Activated naive CD4-positive, alpha-beta T cell treated with anti-CD3 and anti-CD28 coated beads, Interleukin-2, amount 50 U/mL, for 24 hours (primary cell): ENCODE measurements around the gene KATNBL1.

Source experiments
- H3K27ac Mint-ChIP-seq: one replicate; pipeline ENCODE4 v1.8.0; 2021; ENCODE audit warnings: mild to moderate bottlenecking, mixed read lengths
- H3K27me3 Mint-ChIP-seq: one replicate; pipeline ENCODE4 v1.8.0; 2021; ENCODE audit warnings: mixed read lengths
- H3K36me3 Mint-ChIP-seq: one replicate; pipeline ENCODE4 v1.8.0; 2021; ENCODE audit warnings: mixed read lengths
- H3K4me1 Mint-ChIP-seq: one replicate; pipeline ENCODE4 v1.8.0; 2021; ENCODE audit warnings: mixed read lengths
- H3K4me3 Mint-ChIP-seq: one replicate; pipeline ENCODE4 v1.8.0; 2021; ENCODE audit warnings: mild to moderate bottlenecking, mixed read lengths
- H3K9me3 Mint-ChIP-seq: one replicate; pipeline ENCODE4 v1.8.0; 2021; ENCODE audit warnings: mixed read lengths

The KATNBL1 gene

DNA sequence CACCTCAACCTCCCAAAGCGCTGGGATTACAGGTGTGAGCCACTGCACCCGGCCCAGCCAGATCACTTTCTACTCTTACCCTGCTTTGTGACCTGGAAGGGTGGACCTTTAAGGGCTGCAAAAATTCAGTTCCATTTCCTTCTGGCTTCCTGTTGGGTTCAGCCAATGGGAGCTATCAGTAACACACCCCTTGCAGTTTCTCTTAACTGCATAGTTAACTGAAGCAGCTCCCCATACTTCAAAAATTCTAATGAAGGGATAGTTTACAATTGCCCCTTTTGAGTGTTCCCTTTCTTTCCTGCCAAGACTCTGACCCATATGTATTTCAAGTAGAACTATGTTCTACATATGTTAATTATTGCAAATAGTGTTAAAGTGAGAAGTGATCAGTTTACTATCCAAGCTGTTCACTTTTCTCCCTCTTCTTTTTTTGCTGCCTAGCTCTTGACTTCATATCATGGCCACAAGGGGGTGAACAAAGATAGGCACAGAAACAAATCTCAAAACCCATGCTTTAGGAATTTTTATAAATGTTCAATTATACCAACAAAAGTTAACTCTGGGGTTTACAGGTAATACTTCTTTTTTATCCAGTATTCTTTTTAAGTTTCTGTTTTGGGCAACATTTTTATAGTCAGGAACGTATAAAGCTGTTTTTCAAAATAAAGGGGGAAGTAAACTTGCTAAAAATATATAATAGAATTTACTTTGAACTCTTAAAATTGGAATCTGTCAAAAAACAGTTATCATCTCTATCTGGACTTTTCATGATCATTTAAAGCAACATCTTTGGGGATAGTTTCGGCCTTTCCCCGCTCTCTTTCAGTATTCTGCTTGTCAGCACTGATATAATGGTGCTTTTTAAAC is 99.9 kb downstream of the KATNBL1 start:
- Mint-ChIP-seq H3K4me3 (no peak overlapping the region), H3K36me3 (peaks cover 3% of the 10 kb centered on the region), H3K9me3 (peaks cover 3% of the 10 kb centered on the region)

DNA sequence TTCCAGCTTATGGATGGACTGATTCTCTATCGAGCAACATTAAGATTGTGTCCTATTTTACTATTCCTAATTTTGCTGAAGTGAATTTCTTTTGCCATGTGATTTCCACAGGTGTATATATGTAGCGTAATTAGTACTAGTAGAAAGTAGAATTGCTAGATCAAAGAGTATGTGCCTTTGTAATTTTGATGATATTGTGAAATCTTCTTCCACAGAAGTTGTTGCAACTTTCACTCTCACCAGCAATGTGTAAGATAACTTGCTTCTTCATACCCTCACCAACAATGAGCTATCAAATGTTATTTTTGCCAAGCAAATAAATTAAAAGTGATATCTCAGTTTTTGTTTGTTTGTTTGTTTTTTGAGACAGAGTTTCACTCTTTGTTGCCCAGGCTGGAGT is 102.6 kb downstream of the KATNBL1 start:
- Mint-ChIP-seq H3K27ac (no peak overlapping the region), H3K27me3 (no peaks in the 10 kb centered on the region)

More for the DNA sequence above, 99.9 kb downstream of the KATNBL1 start:
- H3K4me1 Mint-ChIP-seq: no peaks in the 10 kb centered on the region
- no peak overlapping the region for H3K27ac Mint-ChIP-seq
- H3K27me3 Mint-ChIP-seq: no peaks in the 10 kb centered on the region

DNA sequence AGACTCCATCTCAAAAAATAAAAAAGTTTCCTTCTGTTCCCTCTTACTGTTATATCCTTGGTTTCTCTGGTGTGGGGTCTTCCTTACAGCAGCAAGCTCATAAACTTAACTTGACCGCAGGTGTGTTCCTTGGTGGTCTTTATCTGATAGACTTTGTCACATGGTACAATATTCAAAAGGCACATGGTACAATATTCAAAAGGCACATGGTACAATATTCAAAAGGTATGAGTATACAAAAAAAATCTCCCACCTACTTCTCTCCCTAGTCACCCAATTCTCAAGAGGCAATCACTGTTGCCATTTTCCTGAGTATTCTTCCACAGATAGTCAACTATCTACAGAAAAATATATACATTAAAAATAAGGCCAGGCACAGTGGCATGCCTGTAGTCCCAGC is 103.5 kb downstream of the KATNBL1 start:
- H3K9me3 Mint-ChIP-seq: peaks cover 3% of the 10 kb centered on the region
- H3K4me3 Mint-ChIP-seq: no peak overlapping the region
- H3K4me1 Mint-ChIP-seq: peaks cover 17% of the 10 kb centered on the region
- H3K27ac Mint-ChIP-seq: no peak overlapping the region
- no peaks in the 10 kb centered on the region for H3K27me3 Mint-ChIP-seq
- peaks cover 19% of the 10 kb centered on the region for H3K36me3 Mint-ChIP-seq

More for the DNA sequence above, 102.6 kb downstream of the KATNBL1 start:
- Mint-ChIP-seq H3K9me3 (peaks cover 3% of the 10 kb centered on the region), H3K4me3 (no peak overlapping the region), H3K36me3 (peaks cover 16% of the 10 kb centered on the region), H3K4me1 (peaks cover 9% of the 10 kb centered on the region)

DNA sequence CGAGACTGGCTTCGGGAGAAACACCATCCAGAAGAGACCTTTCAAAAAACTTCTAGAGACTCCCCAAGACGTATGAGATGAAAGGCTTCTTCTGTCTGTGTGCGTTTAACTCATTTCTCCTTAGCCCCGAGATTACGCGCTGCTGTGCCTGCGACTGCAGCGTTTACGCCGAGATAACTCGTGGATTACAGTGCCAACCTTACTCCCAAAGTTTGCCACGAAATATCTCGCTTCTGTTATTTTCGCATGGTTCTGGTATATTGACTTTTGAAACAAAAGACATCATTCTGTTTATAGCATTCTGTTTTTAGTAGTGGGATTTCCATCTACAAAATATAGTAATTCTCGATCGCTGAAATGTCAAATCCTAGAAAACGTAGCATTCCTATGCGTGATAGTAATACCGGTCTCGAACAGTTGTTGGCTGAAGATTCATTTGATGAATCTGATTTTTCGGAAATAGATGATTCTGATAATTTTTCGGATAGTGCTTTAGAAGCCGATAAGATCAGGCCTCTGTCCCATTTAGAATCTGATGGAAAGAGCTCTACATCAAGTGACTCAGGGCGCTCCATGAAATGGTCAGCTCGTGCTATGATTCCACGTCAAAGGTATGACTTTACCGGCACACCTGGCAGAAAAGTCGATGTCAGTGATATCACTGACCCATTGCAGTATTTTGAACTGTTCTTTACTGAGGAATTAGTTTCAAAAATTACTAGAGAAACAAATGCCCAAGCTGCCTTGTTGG is 107.5 kb downstream of the KATNBL1 start:
- Mint-ChIP-seq H3K36me3 (peaks cover 19% of the 10 kb centered on the region), H3K27me3 (no peaks in the 10 kb centered on the region), H3K9me3 (peaks cover 3% of the 10 kb centered on the region), H3K4me1 (peaks cover 40% of the 10 kb centered on the region), H3K4me3 (peak overlapping the region; percentile 99), H3K27ac (peak overlapping the region; percentile 98)

DNA sequence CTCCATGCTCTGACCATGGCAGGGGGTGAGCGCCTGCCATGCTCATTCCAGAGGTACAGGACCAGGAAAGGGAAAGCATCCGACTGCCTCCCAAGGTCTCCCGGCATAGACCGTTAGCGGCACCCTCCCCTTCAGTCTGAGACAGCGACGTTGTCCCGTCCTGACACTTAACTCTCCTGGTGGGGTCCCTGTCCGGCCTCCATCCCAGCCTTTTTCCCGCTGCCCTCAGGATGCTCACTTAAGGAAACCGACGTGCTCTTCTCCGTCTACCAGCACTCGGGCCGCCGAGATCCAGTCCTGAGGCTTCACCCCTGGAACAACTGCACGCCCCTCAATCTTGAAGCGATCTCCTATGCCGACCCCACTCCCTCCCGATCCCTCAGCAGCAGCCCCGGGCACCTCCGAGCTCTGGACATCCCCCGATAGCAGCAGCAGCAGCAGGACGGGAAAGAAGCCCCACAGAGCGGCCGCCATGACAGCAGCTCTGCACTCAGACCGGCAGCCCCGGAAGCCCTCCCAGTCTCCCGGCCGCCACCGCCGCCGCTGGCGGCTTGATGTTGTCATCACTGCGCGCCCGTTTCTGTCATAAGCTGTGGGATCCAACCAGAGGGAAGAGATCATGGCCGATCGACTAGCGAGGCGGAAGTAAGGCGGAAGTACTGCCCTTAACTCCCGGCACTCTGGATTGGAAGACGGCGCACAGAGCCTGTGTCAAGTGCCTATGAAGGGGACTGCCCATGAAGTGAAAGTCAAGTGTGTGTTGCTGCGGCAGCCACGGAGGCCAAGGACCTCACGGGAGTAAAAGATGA is 108.3 kb downstream of the KATNBL1 start, which contains the start of the genes EMC7 and PGBD4:
EMC7 (minus strand) TSS at position 497 of the 809 bp plus-strand sequence; CDS start at position 474, 23 bp downstream.
PGBD4 (plus strand) TSS at position 718 of the 809 bp plus-strand sequence. CDS start 449 bp downstream, outside the sequence.
- H3K27ac Mint-ChIP-seq: peak within 1 kb of the TSS; percentile 98
- peaks cover 3% of the 10 kb centered on the region for H3K9me3 Mint-ChIP-seq
- peak within 1 kb of the TSS; percentile 99 for H3K4me3 Mint-ChIP-seq
- peaks cover 42% of the 10 kb centered on the region for H3K4me1 Mint-ChIP-seq
- peaks cover 19% of the 10 kb centered on the region for H3K36me3 Mint-ChIP-seq
- no peaks in the 10 kb centered on the region for H3K27me3 Mint-ChIP-seq

DNA sequence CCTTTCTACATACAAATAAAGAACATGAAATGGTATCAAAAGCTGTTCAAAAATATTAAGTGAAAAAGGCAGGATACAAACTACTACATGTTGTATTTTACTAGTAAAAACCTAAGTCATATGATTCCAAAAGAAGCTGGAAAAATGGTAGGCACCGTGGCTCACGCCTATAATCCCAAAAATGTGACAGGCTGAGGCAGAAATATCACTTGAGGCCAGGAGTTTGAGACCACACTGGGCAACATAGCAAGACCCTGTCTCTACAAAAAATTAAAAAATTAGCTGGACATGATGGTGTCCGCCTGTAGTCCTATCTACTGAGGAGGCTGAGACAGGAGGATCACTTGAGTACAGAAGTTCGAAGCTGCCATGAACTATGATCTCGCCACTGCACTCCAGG is 110.0 kb downstream of the KATNBL1 start:
- peaks cover 18% of the 10 kb centered on the region for H3K36me3 Mint-ChIP-seq
- peak overlapping the region; percentile 99 for H3K4me3 Mint-ChIP-seq
- no peaks in the 10 kb centered on the region for H3K9me3 Mint-ChIP-seq
- no peaks in the 10 kb centered on the region for H3K27me3 Mint-ChIP-seq
- peaks cover 49% of the 10 kb centered on the region for H3K4me1 Mint-ChIP-seq
- H3K27ac Mint-ChIP-seq: no peak overlapping the region
